Ureter (tissue), 1 donor: ENCODE results near the gene SFXN5. TPM values are rescaled to one million over a fixed set of nuclear protein-coding genes. Genes with fewer than 3 reads are reported as not detected.
A peak's percentile ranks its signal among the peaks of the same experiment; 100 is the strongest.

ENCODE experiments used
- DNase-seq: peaks from one replicate; pipeline ENCODE4 v3.0.0-alpha.2; 2020; ENCODE audit warnings: low spot score
- total RNA-seq: library from RNA; stranded (reverse); gene quantifications from one replicate; pipeline ENCODE4 v1.2.4, GENCODE V29; 2023
- donor health status: DM: yes; HTN: yes; CAD: no.

SFXN5 gene
- total RNA-seq, 1 donor from 2014 or later, result 28.6 TPM

DNA sequence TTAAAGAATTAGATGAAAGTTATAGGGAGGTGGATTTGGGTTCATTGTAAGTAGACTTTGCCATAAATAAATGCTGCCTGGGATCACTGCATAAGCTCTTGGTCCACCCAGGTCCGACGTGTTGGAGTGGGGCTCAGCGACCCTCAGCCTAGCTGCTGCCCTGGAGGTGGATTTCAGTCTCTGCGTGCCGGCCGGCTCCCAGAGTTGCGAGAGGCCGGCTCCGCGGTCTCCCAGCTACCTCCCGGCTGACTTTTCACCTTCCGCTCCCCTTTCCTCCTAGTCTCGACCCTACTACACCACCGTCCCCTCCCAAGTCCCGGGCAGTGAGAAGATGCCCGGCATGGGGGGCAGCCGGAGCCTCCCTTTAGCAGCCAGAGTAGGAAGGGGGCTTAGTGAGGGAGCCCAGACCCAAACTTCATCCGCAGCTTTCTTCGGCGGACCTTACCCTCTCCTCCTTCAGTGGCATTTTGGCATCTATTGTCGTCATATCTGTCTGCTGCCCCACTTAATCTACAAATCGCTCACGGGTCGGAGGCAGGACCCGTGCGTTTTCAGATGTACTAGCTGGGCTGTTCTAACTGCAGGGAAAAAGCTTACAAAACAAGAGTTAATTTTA, 146.1 kb downstream of the SFXN5 start:
- DNase-seq, result peak; percentile 29

- DNase-seq, result peak; percentile 38
These were observed 146.9 kb downstream of the SFXN5 start for GRCh38 chr2:72924353-72925240.

GRCh38 chr2:72923833-72924352, 147.6 kb downstream of the SFXN5 start:
- peak; percentile 31 for DNase-seq

- no peak for DNase-seq
These were observed 149.7 kb downstream of the SFXN5 start for GRCh38 chr2:72921853-72922252.

DNA sequence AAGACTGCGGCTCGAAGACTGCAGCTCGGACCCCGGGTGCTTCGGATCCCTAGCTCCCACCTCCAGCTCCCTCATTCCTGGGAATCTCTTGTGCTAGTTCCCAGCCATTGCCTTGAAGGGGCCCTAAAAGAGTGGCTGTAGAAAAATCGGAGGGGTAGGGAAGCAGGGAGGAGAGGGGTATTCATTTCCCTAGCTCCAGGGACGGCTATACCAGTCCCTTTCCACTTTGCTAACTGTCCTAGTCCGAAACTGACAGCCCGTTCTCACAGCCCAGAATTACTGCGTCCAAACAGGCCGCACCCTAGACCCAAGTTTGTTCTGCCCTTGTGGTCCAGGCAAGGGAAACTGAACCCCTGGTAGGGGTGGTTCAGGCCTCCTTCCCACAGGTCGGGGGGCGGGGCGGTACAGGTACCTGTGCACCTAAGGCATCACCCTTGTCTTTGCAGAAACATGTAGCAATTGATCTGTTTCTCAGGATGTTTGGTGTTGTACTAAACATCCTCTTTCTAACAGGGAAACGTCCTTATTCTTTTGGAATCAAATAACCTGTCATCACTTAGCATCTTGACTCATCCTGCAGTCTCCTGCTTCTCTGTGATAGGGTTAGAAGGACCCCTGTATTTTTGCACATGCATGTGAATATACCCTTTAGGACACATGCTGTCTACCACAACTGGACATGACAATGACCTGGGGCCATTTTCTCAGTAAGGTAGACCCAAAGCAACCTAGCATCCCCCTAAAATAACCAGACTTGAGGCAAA, 150.2 kb downstream of the SFXN5 start:
- no peak for DNase-seq

- DNase-seq, result no peak
These were observed 151.0 kb downstream of the SFXN5 start for GRCh38 chr2:72920318-72921087.

GRCh38 chr2:72919414-72920317, 151.8 kb downstream of the SFXN5 start:
- DNase-seq, result peak; percentile 30

DNA sequence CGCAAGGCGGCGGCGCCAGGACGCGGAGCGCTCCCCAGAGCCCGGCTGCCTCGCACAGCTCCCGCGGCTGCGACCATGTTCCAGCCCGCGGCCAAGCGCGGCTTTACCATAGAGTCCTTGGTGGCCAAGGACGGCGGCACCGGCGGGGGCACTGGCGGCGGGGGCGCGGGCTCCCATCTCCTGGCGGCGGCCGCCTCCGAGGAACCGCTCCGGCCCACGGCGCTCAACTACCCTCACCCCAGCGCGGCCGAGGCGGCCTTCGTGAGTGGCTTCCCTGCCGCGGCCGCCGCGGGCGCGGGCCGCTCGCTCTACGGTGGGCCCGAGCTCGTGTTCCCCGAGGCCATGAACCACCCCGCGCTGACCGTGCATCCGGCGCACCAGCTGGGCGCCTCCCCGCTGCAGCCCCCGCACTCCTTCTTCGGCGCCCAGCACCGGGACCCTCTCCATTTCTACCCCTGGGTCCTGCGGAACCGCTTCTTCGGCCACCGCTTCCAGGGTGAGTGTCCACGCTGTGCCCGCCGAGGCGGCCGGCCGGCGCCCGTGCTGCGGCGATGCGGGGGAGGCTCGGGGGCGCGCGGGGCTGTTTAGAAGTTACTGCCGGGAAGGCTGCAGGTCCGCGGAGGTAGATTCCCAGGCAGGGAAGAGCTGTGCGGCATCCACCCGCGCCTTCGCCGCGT, 153.5 kb downstream of the SFXN5 start:
- DNase-seq, result no peak

DNA sequence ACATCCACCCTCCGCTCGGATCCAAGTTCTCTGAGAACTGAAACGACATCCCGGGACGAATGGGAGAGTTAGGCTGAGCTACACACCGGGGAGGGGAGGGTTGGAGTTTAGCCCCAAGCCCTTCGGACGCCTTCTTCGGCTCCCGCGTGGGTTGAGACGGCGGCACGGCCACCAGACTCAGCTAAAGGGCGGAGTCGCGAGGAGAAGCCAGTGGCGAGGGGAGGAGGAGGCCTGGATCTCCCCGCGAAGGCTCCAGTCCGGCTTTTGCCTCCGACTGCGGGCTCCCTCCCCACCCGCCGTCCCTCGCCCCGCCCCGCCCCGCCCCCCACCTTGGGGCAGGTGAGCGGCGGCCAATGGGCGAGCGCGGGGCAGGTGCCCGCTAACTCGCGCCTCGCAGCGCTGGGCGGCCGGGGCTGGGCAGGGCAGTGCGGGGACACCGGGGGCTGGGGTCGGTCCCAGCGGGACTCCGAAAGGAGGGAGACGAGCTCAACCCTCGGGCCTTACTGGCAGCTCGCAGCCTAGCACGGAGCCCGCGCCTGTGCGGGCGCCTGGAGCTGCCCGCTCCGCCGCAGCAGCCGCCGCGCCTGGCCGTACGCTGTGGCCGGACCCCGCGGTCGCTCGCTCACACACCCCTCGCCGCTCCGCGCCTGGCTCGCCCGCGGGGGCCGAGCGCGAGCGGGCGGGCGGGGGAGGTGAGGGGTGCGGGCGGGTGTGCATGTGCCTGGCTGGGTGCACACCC, 154.2 kb downstream of the SFXN5 start, which contains the start of gene EMX1:
Gene EMX1, plus strand, starts transcription at position 382 of the 739 bp plus-strand sequence. Its CDS starts 334 bp downstream, at position 716.
- no peak for DNase-seq

DNA sequence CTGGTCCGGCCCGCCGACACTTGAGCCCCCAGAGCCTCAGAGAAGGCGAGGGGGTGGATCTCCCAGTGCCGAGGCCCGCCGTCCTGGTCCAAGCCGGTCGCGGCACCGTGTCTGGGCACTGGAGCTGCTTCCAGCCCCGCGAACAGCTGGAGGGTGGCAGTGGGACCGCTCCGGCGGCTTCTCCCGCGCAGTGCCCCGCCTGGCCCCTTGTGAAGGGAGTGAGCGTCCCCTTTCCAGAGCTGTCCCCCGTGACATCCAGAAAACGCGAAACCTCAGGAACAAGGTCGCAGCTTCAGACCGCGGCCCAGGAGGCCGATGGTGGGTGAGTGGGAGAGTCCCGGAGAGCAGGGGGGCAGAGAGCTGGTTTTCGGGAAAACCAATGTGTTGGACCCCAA, 154.8 kb downstream of the SFXN5 start:
- no peak for DNase-seq

- no peak for DNase-seq
These were observed 155.4 kb downstream of the SFXN5 start for GRCh38 chr2:72915907-72916742.

DNA sequence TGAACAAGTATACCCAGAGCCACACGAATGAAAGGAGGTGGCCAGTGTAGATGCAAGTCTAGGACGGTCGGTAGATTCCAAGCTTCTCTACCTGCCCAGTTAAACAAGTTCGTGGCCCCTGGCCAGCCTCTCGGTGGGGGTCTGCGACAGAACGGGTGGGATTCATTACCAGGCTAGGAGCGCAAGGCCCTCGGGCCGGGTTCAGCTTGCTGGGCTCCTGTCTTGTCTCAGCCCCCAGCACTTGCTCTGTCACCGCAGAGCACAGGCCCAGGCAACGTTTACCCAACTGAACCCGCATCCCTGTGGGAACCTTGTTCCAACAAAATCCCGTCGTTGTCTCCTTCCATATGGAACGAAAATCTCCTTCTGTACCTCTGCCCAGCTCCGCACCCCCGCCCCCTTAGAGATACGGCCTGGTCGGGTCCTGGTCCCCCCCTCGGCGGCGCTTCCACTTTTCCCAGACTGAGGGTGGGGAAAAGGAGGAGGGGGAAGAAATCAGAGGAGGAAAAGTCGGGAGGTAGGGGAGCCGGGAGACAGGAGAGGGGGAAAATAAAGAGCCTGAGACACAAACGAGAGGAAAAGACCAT, 156.1 kb downstream of the SFXN5 start:
- no peak for DNase-seq

DNA sequence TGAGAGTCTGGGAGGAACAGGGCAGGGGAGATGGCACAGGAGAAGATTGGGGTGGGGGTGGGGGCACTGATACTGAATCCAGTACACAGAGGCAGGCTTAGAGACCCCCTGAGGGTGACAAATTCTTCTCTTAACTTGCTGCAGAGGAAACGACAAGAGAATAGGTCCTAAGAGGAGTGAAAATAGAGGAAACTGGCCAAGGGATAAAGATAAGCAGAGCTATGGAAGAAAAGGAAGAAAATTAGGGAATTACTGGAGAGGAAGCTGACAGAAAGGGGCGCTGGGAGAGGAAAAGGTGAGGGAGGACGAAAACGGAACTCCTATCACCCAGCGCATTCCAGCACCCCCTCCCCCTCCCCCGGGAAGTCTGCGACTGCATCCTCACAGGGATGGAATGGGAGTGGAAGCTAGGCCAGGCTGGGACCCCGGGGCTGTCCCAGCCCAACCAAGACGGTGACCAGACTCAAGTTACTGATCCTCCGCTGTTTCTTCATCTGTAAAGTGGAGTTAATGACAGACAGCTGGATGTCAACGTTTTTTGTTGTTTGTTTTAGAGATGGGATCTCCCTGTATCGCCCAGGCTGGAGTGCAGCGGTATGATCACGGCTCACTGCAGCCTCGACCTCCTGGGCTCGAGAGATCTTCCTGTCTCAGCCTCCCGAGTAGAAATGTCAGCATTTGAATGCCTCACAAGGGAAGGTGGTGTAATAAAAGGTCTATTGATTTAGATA, 156.8 kb downstream of the SFXN5 start:
- no peak for DNase-seq

- DNase-seq, result no peak
These were observed 157.3 kb downstream of the SFXN5 start for GRCh38 chr2:72914206-72914559.

- DNase-seq, result no peak
These were observed 157.9 kb downstream of the SFXN5 start for GRCh38 chr2:72913486-72914205.

GRCh38 chr2:72911256-72911655, 160.3 kb downstream of the SFXN5 start:
- no peak for DNase-seq
